Measurements from ENCODE around the gene ZDHHC11B.
"Not testable (repeated sequence)": the region's sequence is repeated elsewhere in the genome, so short reads cannot be mapped to it uniquely, and the experiment has no call there.

DNA sequence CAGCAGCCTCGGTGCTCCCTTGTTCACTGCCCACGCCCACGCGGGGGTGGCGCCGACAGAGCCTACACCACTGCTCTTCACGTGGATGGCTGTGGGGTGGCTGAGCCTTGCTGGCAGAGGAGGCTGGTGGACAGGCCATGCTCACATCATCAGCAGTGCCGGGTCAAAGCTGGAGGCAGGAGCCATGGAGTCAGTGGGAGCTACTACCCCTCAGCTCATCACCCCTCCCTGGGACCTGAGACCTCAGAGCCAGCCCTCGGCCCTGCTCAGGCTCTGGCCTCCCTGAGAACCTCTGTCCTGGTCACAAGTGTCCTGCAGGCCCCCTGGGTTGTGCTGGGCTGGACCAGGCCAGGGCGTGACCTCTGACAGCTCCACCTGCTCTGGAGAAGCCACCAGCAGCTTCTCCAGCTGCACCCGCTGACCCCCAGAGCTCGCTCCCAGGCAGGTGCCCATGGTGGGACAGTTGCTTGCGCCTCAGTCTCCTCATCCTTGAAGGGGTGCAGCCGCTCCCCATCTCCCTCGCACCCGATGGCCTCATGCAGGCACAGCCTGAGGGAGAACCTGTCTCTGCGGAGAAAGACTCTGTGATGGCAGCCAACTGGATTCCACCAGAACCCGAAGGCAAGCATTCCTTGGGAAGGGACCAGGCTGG is 9.5 kb downstream of the ZDHHC11B start:
- TF ChIP-seq, protein P1, sequence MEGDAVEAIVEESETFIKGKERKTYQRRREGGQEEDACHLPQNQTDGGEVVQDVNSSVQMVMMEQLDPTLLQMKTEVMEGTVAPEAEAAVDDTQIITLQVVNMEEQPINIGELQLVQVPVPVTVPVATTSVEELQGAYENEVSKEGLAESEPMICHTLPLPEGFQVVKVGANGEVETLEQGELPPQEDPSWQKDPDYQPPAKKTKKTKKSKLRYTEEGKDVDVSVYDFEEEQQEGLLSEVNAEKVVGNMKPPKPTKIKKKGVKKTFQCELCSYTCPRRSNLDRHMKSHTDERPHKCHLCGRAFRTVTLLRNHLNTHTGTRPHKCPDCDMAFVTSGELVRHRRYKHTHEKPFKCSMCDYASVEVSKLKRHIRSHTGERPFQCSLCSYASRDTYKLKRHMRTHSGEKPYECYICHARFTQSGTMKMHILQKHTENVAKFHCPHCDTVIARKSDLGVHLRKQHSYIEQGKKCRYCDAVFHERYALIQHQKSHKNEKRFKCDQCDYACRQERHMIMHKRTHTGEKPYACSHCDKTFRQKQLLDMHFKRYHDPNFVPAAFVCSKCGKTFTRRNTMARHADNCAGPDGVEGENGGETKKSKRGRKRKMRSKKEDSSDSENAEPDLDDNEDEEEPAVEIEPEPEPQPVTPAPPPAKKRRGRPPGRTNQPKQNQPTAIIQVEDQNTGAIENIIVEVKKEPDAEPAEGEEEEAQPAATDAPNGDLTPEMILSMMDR (IDR thresholded peaks at IDR 0.05): not testable (repeated sequence)
- TF ChIP-seq POLR2A (IDR thresholded peaks at IDR 0.05; ENCODE audit: low read depth): not testable (repeated sequence)

Measured in esophagus muscularis mucosa (tissue), 3 donors.